ENCODE data around the gene TRPM3. TPM values are rescaled to one million over a fixed set of nuclear protein-coding genes. Genes with fewer than 3 reads are reported as not detected.

The TRPM3 gene
- polyA plus RNA-seq, 3 donors = not detected

DNA sequence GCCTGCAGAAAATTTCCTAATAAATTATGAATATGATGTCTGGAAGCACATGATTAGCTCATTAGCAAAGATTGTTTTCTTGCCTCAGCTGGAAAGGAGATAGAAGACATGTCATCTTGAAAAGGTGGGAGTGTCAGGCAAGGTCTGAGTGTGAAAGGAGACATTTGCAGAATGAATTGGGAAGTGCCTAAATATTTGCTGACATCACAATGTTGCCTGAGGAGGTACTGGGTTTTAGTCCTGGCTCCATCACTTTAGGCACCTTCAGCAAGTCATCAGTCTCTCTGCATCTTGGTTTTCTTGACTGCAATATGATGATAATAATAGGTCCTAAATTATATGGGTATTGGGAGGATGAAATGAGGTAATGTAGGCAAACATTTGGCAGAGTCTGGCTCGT lies 140.1 kb downstream of the TRPM3 start:
- Histone ChIP-seq H3K79me2 (ENCODE audit: insufficient read depth, low read length) (no peaks in the 10 kb centered on the region), H3K27me3 (ENCODE audit: control insufficient read depth in 2 of 2, insufficient read depth in 2 of 2, low read length in 2 of 2) (no peaks in the 10 kb centered on the region), H2AFZ (ENCODE audit: insufficient read depth, low read depth, low read length, poor library complexity, severe bottlenecking) (no peak overlapping the region), H3K4me2 (replicated peaks; ENCODE audit: extremely low read depth, low read length, poor library complexity, severe bottlenecking) (no peak overlapping the region), H3K4me1 (ENCODE audit: control insufficient read depth in 1 of 2, insufficient read depth in 2 of 2, low read length in 2 of 2) (no peaks in the 10 kb centered on the region), H3K9ac (ENCODE audit: insufficient read depth, low read length, poor library complexity, severe bottlenecking) (no peak overlapping the region), H3K4me3 (replicated peaks in 1 of 3; ENCODE audit: low read depth in 2 of 3, low read length in 3 of 3) (no peak overlapping the region), H3K9me3 (replicated peaks in 1 of 2; ENCODE audit: control insufficient read depth in 1 of 2, insufficient read depth in 1 of 2, low read length in 2 of 2) (no peaks in the 10 kb centered on the region), H4K20me1 (ENCODE audit: insufficient read depth, low read length) (no peaks in the 10 kb centered on the region), H3K36me3 (replicated peaks in 1 of 2; ENCODE audit: control insufficient read depth in 1 of 2, insufficient read depth in 2 of 2, low read length in 2 of 2) (no peaks in the 10 kb centered on the region), H3K27ac (ENCODE audit: low read depth in 1 of 2, low read length in 2 of 2) (no peak overlapping the region)
- TF ChIP-seq, protein P1, sequence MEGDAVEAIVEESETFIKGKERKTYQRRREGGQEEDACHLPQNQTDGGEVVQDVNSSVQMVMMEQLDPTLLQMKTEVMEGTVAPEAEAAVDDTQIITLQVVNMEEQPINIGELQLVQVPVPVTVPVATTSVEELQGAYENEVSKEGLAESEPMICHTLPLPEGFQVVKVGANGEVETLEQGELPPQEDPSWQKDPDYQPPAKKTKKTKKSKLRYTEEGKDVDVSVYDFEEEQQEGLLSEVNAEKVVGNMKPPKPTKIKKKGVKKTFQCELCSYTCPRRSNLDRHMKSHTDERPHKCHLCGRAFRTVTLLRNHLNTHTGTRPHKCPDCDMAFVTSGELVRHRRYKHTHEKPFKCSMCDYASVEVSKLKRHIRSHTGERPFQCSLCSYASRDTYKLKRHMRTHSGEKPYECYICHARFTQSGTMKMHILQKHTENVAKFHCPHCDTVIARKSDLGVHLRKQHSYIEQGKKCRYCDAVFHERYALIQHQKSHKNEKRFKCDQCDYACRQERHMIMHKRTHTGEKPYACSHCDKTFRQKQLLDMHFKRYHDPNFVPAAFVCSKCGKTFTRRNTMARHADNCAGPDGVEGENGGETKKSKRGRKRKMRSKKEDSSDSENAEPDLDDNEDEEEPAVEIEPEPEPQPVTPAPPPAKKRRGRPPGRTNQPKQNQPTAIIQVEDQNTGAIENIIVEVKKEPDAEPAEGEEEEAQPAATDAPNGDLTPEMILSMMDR (IDR thresholded peaks at IDR 0.05) = no peak
- Mint-ChIP-seq H3K36me3 (no peaks in the 10 kb centered on the region), H3K9me3 (peaks cover 0 to 9% (median 4%) of the 10 kb centered on the region in 7 donors), H3K4me1 (no peaks in the 10 kb centered on the region), H3K27me3 (ENCODE audit: low read depth in 3 of 3) (peaks cover 0 to 4% (median 0%) of the 10 kb centered on the region in 3 donors), H3K27ac (no peak overlapping the region), H3K4me3 (no peak overlapping the region)
- WGBS (ENCODE audit: insufficient coverage) = no CpG with 5 or more reads among the region's 1 CpG
- intact Hi-C loops (cut with micrococcal nuclease) = no loop called here
- DNase-seq = no peak

DNA sequence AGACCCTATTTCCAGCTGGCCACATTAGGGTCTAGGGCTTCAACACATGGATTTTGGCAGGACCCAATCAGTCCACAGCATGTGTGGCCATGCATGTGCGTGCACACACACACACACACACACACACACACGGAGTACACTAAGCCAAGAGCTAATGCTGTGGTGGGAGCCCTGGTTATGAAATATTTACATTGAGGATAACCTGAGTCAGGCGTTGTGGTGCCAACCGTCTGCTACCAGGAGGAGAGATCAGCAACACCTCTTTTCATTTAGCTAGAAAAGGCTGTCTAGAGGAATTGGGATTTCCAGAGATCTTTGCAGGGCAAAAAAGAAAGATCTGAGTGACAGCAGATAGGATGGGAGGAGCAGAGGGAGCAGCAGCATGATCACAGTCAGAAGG lies 141.5 kb downstream of the TRPM3 start:
- no peak overlapping the region for H3K4me2 ChIP-seq (replicated peaks; ENCODE audit: extremely low read depth, low read length, poor library complexity, severe bottlenecking)
- H2AFZ ChIP-seq (ENCODE audit: insufficient read depth, low read depth, low read length, poor library complexity, severe bottlenecking) = no peak overlapping the region
- no peaks in the 10 kb centered on the region for H4K20me1 ChIP-seq (ENCODE audit: insufficient read depth, low read length)
- H3K4me3 ChIP-seq (replicated peaks in 1 of 3; ENCODE audit: low read depth in 2 of 3, low read length in 3 of 3) = no peak overlapping the region
- Mint-ChIP-seq H3K27me3 (ENCODE audit: low read depth in 3 of 3) (peaks cover 0 to 4% (median 0%) of the 10 kb centered on the region in 3 donors), H3K36me3 (no peaks in the 10 kb centered on the region), H3K27ac (peak overlapping the region in 1 of 7 donors; percentile 35), H3K4me3 (no peak overlapping the region), H3K4me1 (no peaks in the 10 kb centered on the region), H3K9me3 (peaks cover 0 to 9% (median 3%) of the 10 kb centered on the region in 7 donors)
- TF ChIP-seq, protein P1 (IDR thresholded peaks at IDR 0.05) = no peak
- no peak overlapping the region for H3K27ac ChIP-seq (ENCODE audit: low read depth in 1 of 2, low read length in 2 of 2)
- H3K27me3 ChIP-seq (ENCODE audit: control insufficient read depth in 2 of 2, insufficient read depth in 2 of 2, low read length in 2 of 2) = no peaks in the 10 kb centered on the region
- no peak for DNase-seq
- intact Hi-C loops (cut with micrococcal nuclease) = no loop called here
- no peaks in the 10 kb centered on the region for H3K9me3 ChIP-seq (replicated peaks in 1 of 2; ENCODE audit: control insufficient read depth in 1 of 2, insufficient read depth in 1 of 2, low read length in 2 of 2)
- 93% methylated on average over 2 of the region's 4 CpGs for WGBS (ENCODE audit: insufficient coverage)
- no peak overlapping the region for H3K9ac ChIP-seq (ENCODE audit: insufficient read depth, low read length, poor library complexity, severe bottlenecking)
- H3K79me2 ChIP-seq (ENCODE audit: insufficient read depth, low read length) = no peaks in the 10 kb centered on the region
- no peaks in the 10 kb centered on the region for H3K36me3 ChIP-seq (replicated peaks in 1 of 2; ENCODE audit: control insufficient read depth in 1 of 2, insufficient read depth in 2 of 2, low read length in 2 of 2)
- H3K4me1 ChIP-seq (ENCODE audit: control insufficient read depth in 1 of 2, insufficient read depth in 2 of 2, low read length in 2 of 2) = no peaks in the 10 kb centered on the region

Measured in CD14-positive monocyte (primary cell).